ENCODE measurements around the gene RCC1. TPM values are rescaled to one million over a fixed set of nuclear protein-coding genes. Genes with fewer than 3 reads are reported as not detected.

Gene RCC1
- total RNA-seq, 1 experiment from 2014 or later, result 42.4 TPM

GRCh38 chr1:28560886-28561285 is 55.0 kb downstream of the RCC1 start:
- Mint-ChIP-seq H3K4me1 (ENCODE audit: insufficient read depth, unreplicated experiment) (no peaks in the 10 kb centered on the region), H3K27me3 (ENCODE audit: insufficient read depth, unreplicated experiment) (no peaks in the 10 kb centered on the region), H3K4me3 (ENCODE audit: unreplicated experiment) (no peak overlapping the region), H3K27ac (ENCODE audit: low read depth, unreplicated experiment) (no peak overlapping the region), H3K9me3 (ENCODE audit: unreplicated experiment) (no peaks in the 10 kb centered on the region), H3K36me3 (ENCODE audit: insufficient read depth, unreplicated experiment) (peaks cover 89% of the 10 kb centered on the region)
- no peak for DNase-seq (ENCODE audit: unreplicated experiment)
- no peak for TF ChIP-seq CTCF (IDR thresholded peaks at IDR 0.05; ENCODE audit: unreplicated experiment)
- intact Hi-C loops (cut with micrococcal nuclease), result no loop called here
- no TSS peak for BruUV-seq (replicated peaks)
- CTCF ChIA-PET, result interaction anchor here (0.9 kb wide), 1 partner anchor 18 kb away, joined by 3 read pairs; no protein-coding TSS in a partner anchor
- POLR2A ChIA-PET, result interaction anchor here (1.0 kb wide), 2 partner anchors 19 to 21 kb away, joined by 3 to 6 read pairs; no protein-coding TSS in a partner anchor

- CTCF ChIA-PET, result interaction anchor here (0.9 kb wide), 1 partner anchor 46 kb away, joined by 4 read pairs; no protein-coding TSS in a partner anchor
- no peak for DNase-seq (ENCODE audit: unreplicated experiment)
- Mint-ChIP-seq H3K27me3 (ENCODE audit: insufficient read depth, unreplicated experiment) (no peaks in the 10 kb centered on the region), H3K4me1 (ENCODE audit: insufficient read depth, unreplicated experiment) (no peaks in the 10 kb centered on the region), H3K27ac (ENCODE audit: low read depth, unreplicated experiment) (no peak overlapping the region), H3K36me3 (ENCODE audit: insufficient read depth, unreplicated experiment) (peaks cover 89% of the 10 kb centered on the region), H3K4me3 (ENCODE audit: unreplicated experiment) (no peak overlapping the region), H3K9me3 (ENCODE audit: unreplicated experiment) (no peaks in the 10 kb centered on the region)
- TF ChIP-seq CTCF (IDR thresholded peaks at IDR 0.05; ENCODE audit: unreplicated experiment), result no peak
- POLR2A ChIA-PET, result interaction anchor here (0.6 to 2.7 kb wide), 4 partner anchors 11 to 83 kb away, joined by 3 to 13 read pairs (median 7); partner anchors contain the start of gene TRNAU1AP
- BruUV-seq (replicated peaks), result no TSS peak
- intact Hi-C loops (cut with micrococcal nuclease), result no loop called here
Observed at GRCh38 chr1:28564310-28564709, 58.5 kb downstream of the RCC1 start.

- Mint-ChIP-seq H3K27ac (ENCODE audit: low read depth, unreplicated experiment) (no peak overlapping the region), H3K36me3 (ENCODE audit: insufficient read depth, unreplicated experiment) (peaks cover 87% of the 10 kb centered on the region), H3K9me3 (ENCODE audit: unreplicated experiment) (no peaks in the 10 kb centered on the region), H3K4me3 (ENCODE audit: unreplicated experiment) (no peak overlapping the region), H3K4me1 (ENCODE audit: insufficient read depth, unreplicated experiment) (no peaks in the 10 kb centered on the region), H3K27me3 (ENCODE audit: insufficient read depth, unreplicated experiment) (no peaks in the 10 kb centered on the region)
- no peak for DNase-seq (ENCODE audit: unreplicated experiment)
- intact Hi-C loops (cut with micrococcal nuclease), result no loop called here
- no TSS peak for BruUV-seq (replicated peaks)
- no peak for TF ChIP-seq CTCF (IDR thresholded peaks at IDR 0.05; ENCODE audit: unreplicated experiment)
- ChIA-PET CTCF (interaction anchor here (0.5 to 0.9 kb wide), 3 partner anchors 46 to 172 kb away, joined by 3 to 4 read pairs (median 4); no protein-coding TSS in a partner anchor), POLR2A (interaction anchor here (0.6 to 2.1 kb wide), 4 partner anchors 16 to 99 kb away, joined by 3 to 13 read pairs (median 3); no protein-coding TSS in a partner anchor)
Observed at GRCh38 chr1:28565040-28565439, 59.2 kb downstream of the RCC1 start.

- H3K4me1 Mint-ChIP-seq (ENCODE audit: insufficient read depth, unreplicated experiment), result no peaks in the 10 kb centered on the region
- ChIA-PET POLR2A (no interaction called here), CTCF (interaction anchor here (0.7 kb wide), 1 partner anchor 144 kb away, joined by 4 read pairs; no protein-coding TSS in a partner anchor)
- TF ChIP-seq CTCF (IDR thresholded peaks at IDR 0.05; ENCODE audit: unreplicated experiment), result no peak
- intact Hi-C loops (cut with micrococcal nuclease), result no loop called here
- H3K27ac Mint-ChIP-seq (ENCODE audit: low read depth, unreplicated experiment), result no peak overlapping the region
- H3K9me3 Mint-ChIP-seq (ENCODE audit: unreplicated experiment), result no peaks in the 10 kb centered on the region
- H3K36me3 Mint-ChIP-seq (ENCODE audit: insufficient read depth, unreplicated experiment), result peaks cover 85% of the 10 kb centered on the region
- BruUV-seq (replicated peaks), result no TSS peak
- DNase-seq (ENCODE audit: unreplicated experiment), result no peak
- no peaks in the 10 kb centered on the region for H3K27me3 Mint-ChIP-seq (ENCODE audit: insufficient read depth, unreplicated experiment)
- no peak overlapping the region for H3K4me3 Mint-ChIP-seq (ENCODE audit: unreplicated experiment)
Observed at GRCh38 chr1:28565726-28566125, 59.9 kb downstream of the RCC1 start.
